ENCODE data around the gene HOXD1.

DNA sequence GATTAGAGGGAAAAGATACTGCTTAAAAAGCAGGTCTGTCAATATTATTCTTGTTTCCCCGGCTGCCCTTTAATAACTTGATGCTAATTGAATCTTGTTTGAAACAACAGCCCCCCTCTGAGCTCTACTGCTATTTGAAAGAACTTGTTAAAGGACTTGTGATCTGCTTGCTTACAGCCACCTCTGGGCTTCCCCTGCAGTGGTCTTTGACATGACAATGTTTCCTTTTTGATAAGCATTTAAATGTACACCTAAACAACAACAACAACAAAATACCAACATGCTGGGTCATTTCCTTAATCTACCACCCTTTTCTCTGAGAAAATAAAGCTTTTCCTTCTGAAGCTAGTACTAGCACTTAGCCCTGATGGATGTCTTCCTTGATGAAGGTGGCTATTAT lies 3.9 kb downstream of the HOXD1 start:
- TF ChIP-seq, protein P1, sequence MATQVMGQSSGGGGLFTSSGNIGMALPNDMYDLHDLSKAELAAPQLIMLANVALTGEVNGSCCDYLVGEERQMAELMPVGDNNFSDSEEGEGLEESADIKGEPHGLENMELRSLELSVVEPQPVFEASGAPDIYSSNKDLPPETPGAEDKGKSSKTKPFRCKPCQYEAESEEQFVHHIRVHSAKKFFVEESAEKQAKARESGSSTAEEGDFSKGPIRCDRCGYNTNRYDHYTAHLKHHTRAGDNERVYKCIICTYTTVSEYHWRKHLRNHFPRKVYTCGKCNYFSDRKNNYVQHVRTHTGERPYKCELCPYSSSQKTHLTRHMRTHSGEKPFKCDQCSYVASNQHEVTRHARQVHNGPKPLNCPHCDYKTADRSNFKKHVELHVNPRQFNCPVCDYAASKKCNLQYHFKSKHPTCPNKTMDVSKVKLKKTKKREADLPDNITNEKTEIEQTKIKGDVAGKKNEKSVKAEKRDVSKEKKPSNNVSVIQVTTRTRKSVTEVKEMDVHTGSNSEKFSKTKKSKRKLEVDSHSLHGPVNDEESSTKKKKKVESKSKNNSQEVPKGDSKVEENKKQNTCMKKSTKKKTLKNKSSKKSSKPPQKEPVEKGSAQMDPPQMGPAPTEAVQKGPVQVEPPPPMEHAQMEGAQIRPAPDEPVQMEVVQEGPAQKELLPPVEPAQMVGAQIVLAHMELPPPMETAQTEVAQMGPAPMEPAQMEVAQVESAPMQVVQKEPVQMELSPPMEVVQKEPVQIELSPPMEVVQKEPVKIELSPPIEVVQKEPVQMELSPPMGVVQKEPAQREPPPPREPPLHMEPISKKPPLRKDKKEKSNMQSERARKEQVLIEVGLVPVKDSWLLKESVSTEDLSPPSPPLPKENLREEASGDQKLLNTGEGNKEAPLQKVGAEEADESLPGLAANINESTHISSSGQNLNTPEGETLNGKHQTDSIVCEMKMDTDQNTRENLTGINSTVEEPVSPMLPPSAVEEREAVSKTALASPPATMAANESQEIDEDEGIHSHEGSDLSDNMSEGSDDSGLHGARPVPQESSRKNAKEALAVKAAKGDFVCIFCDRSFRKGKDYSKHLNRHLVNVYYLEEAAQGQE (IDR thresholded peaks at IDR 0.05; ENCODE audit: insufficient read depth in 1 of 2, low read depth in 2 of 2, low read length in 2 of 2), result no peak
- TF ChIP-seq POLR2AphosphoS5 (IDR thresholded peaks at IDR 0.05; ENCODE audit: low read depth, low read length), result no peak

Data from PFSK-1 (cell line).